ENCODE data around the gene NEMP1. TPM values are rescaled to one million over a fixed set of nuclear protein-coding genes. Genes with fewer than 3 reads are reported as not detected.

The NEMP1 gene
- total RNA-seq, 4 donors from 2014 or later = 4.0 to 66.7 (median 5.2) TPM

DNA sequence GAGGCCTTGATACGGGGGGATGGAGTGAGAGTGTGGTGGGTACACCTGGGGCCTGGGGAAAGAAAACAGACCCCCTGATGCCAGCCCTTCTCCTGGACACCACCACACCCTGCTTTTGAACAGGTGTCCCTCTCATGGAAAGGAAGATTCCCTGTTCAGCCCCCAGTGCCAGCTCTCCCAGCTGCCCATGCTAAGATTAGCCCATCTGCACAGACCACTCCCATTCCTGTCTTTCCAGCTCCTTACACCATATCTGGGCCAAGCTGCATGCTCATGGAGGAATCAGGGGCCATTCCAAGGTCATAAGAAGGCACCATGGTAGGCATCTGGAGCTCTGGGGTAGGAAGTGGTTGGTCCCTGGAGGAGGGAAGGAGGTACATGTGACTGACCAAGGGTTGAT is 20.0 kb upstream of the NEMP1 start:
- no peak for TF ChIP-seq POLR2AphosphoS5 (IDR thresholded peaks at IDR 0.05)
- TF ChIP-seq, protein P1, sequence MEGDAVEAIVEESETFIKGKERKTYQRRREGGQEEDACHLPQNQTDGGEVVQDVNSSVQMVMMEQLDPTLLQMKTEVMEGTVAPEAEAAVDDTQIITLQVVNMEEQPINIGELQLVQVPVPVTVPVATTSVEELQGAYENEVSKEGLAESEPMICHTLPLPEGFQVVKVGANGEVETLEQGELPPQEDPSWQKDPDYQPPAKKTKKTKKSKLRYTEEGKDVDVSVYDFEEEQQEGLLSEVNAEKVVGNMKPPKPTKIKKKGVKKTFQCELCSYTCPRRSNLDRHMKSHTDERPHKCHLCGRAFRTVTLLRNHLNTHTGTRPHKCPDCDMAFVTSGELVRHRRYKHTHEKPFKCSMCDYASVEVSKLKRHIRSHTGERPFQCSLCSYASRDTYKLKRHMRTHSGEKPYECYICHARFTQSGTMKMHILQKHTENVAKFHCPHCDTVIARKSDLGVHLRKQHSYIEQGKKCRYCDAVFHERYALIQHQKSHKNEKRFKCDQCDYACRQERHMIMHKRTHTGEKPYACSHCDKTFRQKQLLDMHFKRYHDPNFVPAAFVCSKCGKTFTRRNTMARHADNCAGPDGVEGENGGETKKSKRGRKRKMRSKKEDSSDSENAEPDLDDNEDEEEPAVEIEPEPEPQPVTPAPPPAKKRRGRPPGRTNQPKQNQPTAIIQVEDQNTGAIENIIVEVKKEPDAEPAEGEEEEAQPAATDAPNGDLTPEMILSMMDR (IDR thresholded peaks at IDR 0.05) = no peak
- Histone ChIP-seq H3K4me3 (no peak overlapping the region), H3K27ac (no peak overlapping the region), H3K36me3 (peaks cover 0 to 31% (median 9%) of the 10 kb centered on the region in 4 donors), H3K4me1 (peaks cover under 1 to 62% (median 13%) of the 10 kb centered on the region in 4 donors), H3K27me3 (no peaks in the 10 kb centered on the region), H3K9me3 (no peaks in the 10 kb centered on the region)
- intact Hi-C loops (cut with DNase I; ENCODE audit: low total_unique reads) = no loop called here
- DNase-seq = no peak
- WGBS, 2 donors (ENCODE audit: low coverage in 1 of 2) = 96 to 100% methylated on average over 1 of the region's 1 CpG
- in situ Hi-C loops (cut with MboI; ENCODE audit: low pct_ligation_motif_present in 1 of 4, low pct_unique_long_range_greater_than_20kb in 1 of 4, low sequenced_read_pairs in 3 of 4) = no loop called here

DNA sequence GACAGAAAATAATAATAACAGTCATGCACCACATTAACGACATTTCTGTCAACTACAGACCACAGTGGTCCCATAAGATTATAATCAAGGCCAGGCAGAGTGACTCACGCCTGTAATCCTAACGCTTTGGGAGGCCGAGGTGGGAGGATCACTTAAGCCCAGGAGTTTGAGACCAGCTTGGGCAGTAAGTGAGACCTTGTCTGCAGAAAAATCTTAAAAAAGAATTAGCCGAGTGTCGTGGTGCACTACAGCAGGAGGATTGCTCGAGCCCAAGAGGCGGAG is 18.9 kb upstream of the NEMP1 start:
- in situ Hi-C loops (cut with MboI; ENCODE audit: low pct_ligation_motif_present in 1 of 4, low pct_unique_long_range_greater_than_20kb in 1 of 4, low sequenced_read_pairs in 3 of 4) = no loop called here
- H3K36me3 ChIP-seq = peaks cover 0 to 31% (median 9%) of the 10 kb centered on the region in 4 donors
- peaks cover 11 to 62% (median 20%) of the 10 kb centered on the region in 4 donors for H3K4me1 ChIP-seq
- DNase-seq = no peak
- no peak for TF ChIP-seq POLR2AphosphoS5 (IDR thresholded peaks at IDR 0.05)
- no peak for TF ChIP-seq POLR2A (IDR thresholded peaks at IDR 0.05)
- TF ChIP-seq, protein P1 (IDR thresholded peaks at IDR 0.05) = no peak
- no peak for TF ChIP-seq EP300 (IDR thresholded peaks at IDR 0.05; ENCODE audit: low read depth)
- H3K27me3 ChIP-seq = no peaks in the 10 kb centered on the region
- no peaks in the 10 kb centered on the region for H3K9me3 ChIP-seq
- H3K4me3 ChIP-seq = no peak overlapping the region
- 80 to 89% methylated on average over 3 to 8 of the region's 8 CpGs for WGBS, 2 donors (ENCODE audit: low coverage in 1 of 2)
- no peak overlapping the region for H3K27ac ChIP-seq
- intact Hi-C loops (cut with DNase I; ENCODE audit: low total_unique reads) = no loop called here

DNA sequence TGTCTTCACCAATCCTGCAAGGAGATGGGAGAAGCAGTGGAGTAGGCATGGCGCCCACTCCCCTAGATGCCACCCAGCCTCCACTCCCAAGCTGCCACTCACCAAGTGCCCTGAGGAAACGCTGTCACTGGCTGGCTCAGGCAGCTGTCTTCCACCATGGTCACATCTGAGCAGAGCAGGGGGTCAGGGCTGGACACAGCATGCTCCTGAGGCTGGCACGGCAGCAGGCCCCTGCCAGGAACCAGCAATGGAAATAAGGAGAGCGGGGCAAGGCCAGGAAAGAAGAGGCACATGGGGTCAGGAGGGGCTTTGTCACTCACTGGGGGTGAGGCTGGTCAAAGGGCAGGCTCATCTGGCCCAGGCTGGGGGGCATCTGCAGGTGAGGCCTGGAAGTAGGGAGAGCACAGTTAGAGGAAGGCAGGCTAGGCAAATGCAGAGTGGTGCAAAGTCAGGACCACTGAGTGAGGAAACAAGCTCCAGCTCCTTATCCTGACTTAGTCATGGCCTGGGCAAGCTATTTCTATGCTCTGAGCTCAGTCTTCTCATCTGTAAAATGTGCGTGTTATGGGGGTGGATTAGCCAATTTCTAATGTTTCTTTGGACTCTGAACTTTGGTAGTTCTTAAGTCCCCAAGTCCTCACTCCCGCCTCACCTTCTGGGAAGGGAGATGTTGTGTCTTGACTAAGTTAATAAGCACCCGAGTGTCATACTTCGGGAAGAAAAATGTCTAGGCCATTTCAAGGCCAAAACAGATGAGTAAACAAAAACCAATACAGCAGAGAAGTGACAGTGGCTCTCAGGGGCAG is 18.4 kb upstream of the NEMP1 start:
- Histone ChIP-seq H3K4me3 (no peak overlapping the region), H3K27ac (peak overlapping the region in 1 of 4 donors; percentile 30), H3K4me1 (peaks cover 11 to 62% (median 20%) of the 10 kb centered on the region in 4 donors), H3K36me3 (peaks cover 0 to 31% (median 9%) of the 10 kb centered on the region in 4 donors), H3K27me3 (no peaks in the 10 kb centered on the region), H3K9me3 (no peaks in the 10 kb centered on the region)
- intact Hi-C loops (cut with DNase I; ENCODE audit: low total_unique reads) (no loop called here), in situ Hi-C loops (cut with MboI; ENCODE audit: low pct_ligation_motif_present in 1 of 4, low pct_unique_long_range_greater_than_20kb in 1 of 4, low sequenced_read_pairs in 3 of 4) (no loop called here)
- 87% methylated on average over 3 to 8 of the region's 8 CpGs for WGBS, 2 donors (ENCODE audit: low coverage in 1 of 2)
- no peak for DNase-seq
- TF ChIP-seq POLR2AphosphoS5 (IDR thresholded peaks at IDR 0.05) = no peak
- TF ChIP-seq POLR2A (IDR thresholded peaks at IDR 0.05) = no peak
- TF ChIP-seq EP300 (IDR thresholded peaks at IDR 0.05; ENCODE audit: low read depth) = no peak
- TF ChIP-seq, protein P1 (IDR thresholded peaks at IDR 0.05) = no peak

DNA sequence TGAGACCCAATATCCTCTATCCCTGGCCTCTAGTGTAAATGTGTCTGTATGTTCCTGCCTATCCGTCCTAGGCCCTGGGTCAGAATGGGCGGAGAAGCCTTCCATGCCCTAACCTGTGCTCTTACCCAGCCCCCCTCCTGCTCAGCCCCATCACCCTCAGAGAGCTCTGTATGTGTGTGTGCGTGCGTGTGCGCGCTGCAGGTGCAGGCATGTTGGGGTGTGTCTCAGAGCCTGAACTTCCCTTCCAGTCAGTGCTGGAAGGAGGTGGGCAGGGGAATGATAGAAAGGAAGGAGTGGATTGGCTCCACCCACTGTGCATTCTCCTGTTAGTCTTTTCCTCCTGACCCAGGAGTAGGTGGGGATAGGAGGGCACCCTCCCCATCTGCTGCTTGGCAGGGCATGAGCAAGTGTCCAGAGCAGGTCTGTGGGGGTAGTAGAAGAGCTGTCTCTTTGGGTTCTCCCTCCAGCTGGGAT is 17.5 kb upstream of the NEMP1 start:
- intact Hi-C loops (cut with DNase I; ENCODE audit: low total_unique reads) (no loop called here), in situ Hi-C loops (cut with MboI; ENCODE audit: low pct_ligation_motif_present in 1 of 4, low pct_unique_long_range_greater_than_20kb in 1 of 4, low sequenced_read_pairs in 3 of 4) (no loop called here)
- H3K4me3 ChIP-seq = no peak overlapping the region
- TF ChIP-seq POLR2AphosphoS5 (IDR thresholded peaks at IDR 0.05) (no peak), POLR2A (IDR thresholded peaks at IDR 0.05) (no peak), EP300 (IDR thresholded peaks at IDR 0.05; ENCODE audit: low read depth) (no peak)
- TF ChIP-seq, protein P1 (IDR thresholded peaks at IDR 0.05) = no peak
- H3K27me3 ChIP-seq = no peaks in the 10 kb centered on the region
- H3K36me3 ChIP-seq = peaks cover 0 to 31% (median 9%) of the 10 kb centered on the region in 4 donors
- 75% methylated on average over 6 of the region's 6 CpGs; no CpG with 5 or more reads in 1 of the 2 donors for WGBS, 2 donors (ENCODE audit: low coverage in 1 of 2)
- no peaks in the 10 kb centered on the region for H3K9me3 ChIP-seq
- peak overlapping the region in 1 of 4 donors; percentile 30 for H3K27ac ChIP-seq
- DNase-seq = no peak
- H3K4me1 ChIP-seq = peaks cover 16 to 62% (median 27%) of the 10 kb centered on the region in 4 donors

All from transverse colon (tissue), 4 donors.